Hepatocyte (in vitro differentiated cells): Measurements from ENCODE around the gene SH2D1A. TPM values are rescaled to one million over a fixed set of nuclear protein-coding genes. Genes with fewer than 3 reads are reported as not detected.

ENCODE experiments used
- DNase-seq: peaks from one replicate; pipeline ENCODE4 v3.0.0-alpha.2; 2016; ENCODE audit warnings: low spot score
- H2AFZ ChIP-seq: fragments of 200-600 bp; sonication (generic); 2 replicates; pipeline ENCODE4 v1.6.0; 2016; ENCODE audit warnings: antibody characterized with exemption, mild to moderate bottlenecking
- H3K27ac ChIP-seq: fragments of 200-600 bp; sonication (generic); 2 replicates; pipeline ENCODE4 v1.5.1; 2016; ENCODE audit warnings: mild to moderate bottlenecking
- H3K27me3 ChIP-seq: fragments of 200-600 bp; sonication (generic); 2 replicates; pipeline ENCODE4 v1.6.1; 2016
- H3K36me3 ChIP-seq: fragments of 200-600 bp; sonication (generic); replicated peaks from 2 replicates; pipeline ENCODE4 v1.5.1; 2016; ENCODE audit warnings: low read depth; ENCODE audit not compliant: insufficient read depth
- H3K4me1 ChIP-seq: fragments of 200-600 bp; sonication (generic); 2 replicates; pipeline ENCODE4 v1.5.1; 2016; ENCODE audit warnings: mild to moderate bottlenecking, moderate library complexity; ENCODE audit not compliant: insufficient read depth
- H3K4me2 ChIP-seq: fragments of 200-600 bp; sonication (generic); 2 replicates; pipeline ENCODE4 v1.6.0; 2016
- H3K4me3 ChIP-seq: fragments of 200-600 bp; sonication (generic); 2 replicates; pipeline ENCODE4 v1.5.1; 2016; ENCODE audit warnings: mild to moderate bottlenecking
- H3K79me2 ChIP-seq: fragments of 200-600 bp; sonication (generic); 2 replicates; pipeline ENCODE4 v1.6.0; 2017; ENCODE audit warnings: mild to moderate bottlenecking
- H3K9me2 ChIP-seq: fragments of 200-600 bp; sonication (generic); replicated peaks from 2 replicates; pipeline ENCODE4 v1.6.0; 2017; ENCODE audit warnings: mild to moderate bottlenecking; ENCODE audit not compliant: insufficient read depth
- H3K9me3 ChIP-seq: fragments of 200-600 bp; sonication (generic); 2 replicates; pipeline ENCODE4 v1.5.1; 2016; ENCODE audit warnings: low read depth, mild to moderate bottlenecking
- H4K20me1 ChIP-seq: fragments of 200-600 bp; sonication (generic); 2 replicates; pipeline ENCODE4 v1.6.0; 2016; ENCODE audit warnings: mild to moderate bottlenecking; ENCODE audit not compliant: insufficient read depth, poor library complexity, severe bottlenecking
- EZH2 ChIP-seq: fragments of 200-600 bp; sonication (generic); IDR thresholded peaks from 2 replicates; pipeline ENCODE4 v1.6.1; 2016; ENCODE audit warnings: antibody characterized with exemption, mild to moderate bottlenecking, borderline replicate concordance
- EZH2phosphoT487 ChIP-seq: fragments of 200-600 bp; sonication (generic); IDR thresholded peaks from one replicate; pipeline ENCODE4 v1.6.1; 2018; ENCODE audit warnings: antibody characterized with exemption, mild to moderate bottlenecking, low read depth, moderate library complexity; ENCODE audit not compliant: unreplicated experiment, severe bottlenecking
- WGBS: methylation state at CpG from one replicate; pipeline ENCODE4 v1.1.6; 2016; ENCODE audit warnings: low lambda C conversion rate; ENCODE audit errors: missing lambda C conversion rate; 5-methylcytosine and 5-hydroxymethylcytosine counted together
- polyA plus RNA-seq: library from polyadenylated mRNA; unstranded; fragments of >200 nt; fragmentation: Nextera tagmentation; extraction: Ambion mirVana; gene quantifications from 2 replicates; pipeline ENCODE4 v1.2.1, GENCODE V29; 2016
- total RNA-seq: library from RNA; depleted of rRNA; stranded (reverse); fragments of >200 nt; gene quantifications from 2 replicates; pipeline ENCODE4 v1.2.3, GENCODE V29; 2014
- TF ChIP-seq, protein P1 (sequence below): fragments of 200-600 bp; sonication (generic); IDR thresholded peaks from 2 replicates; pipeline ENCODE4 v1.5.1; 2016; ENCODE audit warnings: antibody characterized with exemption, mild to moderate bottlenecking; ENCODE audit not compliant: poor library complexity

The SH2D1A gene
- total and polyA plus RNA-seq, 2 experiments from 2014 or later: not detected

DNA sequence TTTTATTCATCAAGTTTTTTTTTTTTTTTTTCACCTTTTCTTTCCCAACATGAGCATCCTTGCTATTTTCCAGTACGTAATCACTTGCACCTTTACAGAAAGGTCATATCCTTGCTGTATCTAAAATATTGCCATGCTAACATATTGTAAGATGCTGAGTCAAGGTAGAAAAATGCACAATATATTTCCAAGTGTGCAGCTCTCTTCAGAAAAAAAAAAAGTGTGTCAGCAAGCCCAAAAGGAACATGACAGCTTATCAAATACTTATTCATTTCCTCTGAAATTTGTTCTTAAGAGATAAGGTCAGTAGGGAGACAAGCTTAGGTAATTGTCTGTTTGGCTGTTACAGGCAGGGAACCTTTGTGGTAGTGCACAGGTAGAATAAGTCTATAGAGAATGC is 27.0 kb downstream of the SH2D1A start:
- H3K9me3 ChIP-seq: no peaks in the 10 kb centered on the region
- H3K27ac ChIP-seq: no peak overlapping the region
- H3K4me1 ChIP-seq: no peaks in the 10 kb centered on the region
- WGBS: 70% methylated on average over 1 of the region's 1 CpG
- H4K20me1 ChIP-seq: no peaks in the 10 kb centered on the region
- H3K9me2 ChIP-seq: no peaks in the 10 kb centered on the region
- TF ChIP-seq EZH2 (no peak), EZH2phosphoT487 (no peak)
- TF ChIP-seq, protein P1, sequence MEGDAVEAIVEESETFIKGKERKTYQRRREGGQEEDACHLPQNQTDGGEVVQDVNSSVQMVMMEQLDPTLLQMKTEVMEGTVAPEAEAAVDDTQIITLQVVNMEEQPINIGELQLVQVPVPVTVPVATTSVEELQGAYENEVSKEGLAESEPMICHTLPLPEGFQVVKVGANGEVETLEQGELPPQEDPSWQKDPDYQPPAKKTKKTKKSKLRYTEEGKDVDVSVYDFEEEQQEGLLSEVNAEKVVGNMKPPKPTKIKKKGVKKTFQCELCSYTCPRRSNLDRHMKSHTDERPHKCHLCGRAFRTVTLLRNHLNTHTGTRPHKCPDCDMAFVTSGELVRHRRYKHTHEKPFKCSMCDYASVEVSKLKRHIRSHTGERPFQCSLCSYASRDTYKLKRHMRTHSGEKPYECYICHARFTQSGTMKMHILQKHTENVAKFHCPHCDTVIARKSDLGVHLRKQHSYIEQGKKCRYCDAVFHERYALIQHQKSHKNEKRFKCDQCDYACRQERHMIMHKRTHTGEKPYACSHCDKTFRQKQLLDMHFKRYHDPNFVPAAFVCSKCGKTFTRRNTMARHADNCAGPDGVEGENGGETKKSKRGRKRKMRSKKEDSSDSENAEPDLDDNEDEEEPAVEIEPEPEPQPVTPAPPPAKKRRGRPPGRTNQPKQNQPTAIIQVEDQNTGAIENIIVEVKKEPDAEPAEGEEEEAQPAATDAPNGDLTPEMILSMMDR: no peak
- H3K4me3 ChIP-seq: no peak overlapping the region
- no peak overlapping the region for H2AFZ ChIP-seq
- no peak overlapping the region for H3K4me2 ChIP-seq
- no peaks in the 10 kb centered on the region for H3K27me3 ChIP-seq
- DNase-seq: no peak
- no peaks in the 10 kb centered on the region for H3K79me2 ChIP-seq
- no peaks in the 10 kb centered on the region for H3K36me3 ChIP-seq

- 68% methylated on average over 4 of the region's 4 CpGs for WGBS
- DNase-seq: no peak
- H4K20me1 ChIP-seq: no peaks in the 10 kb centered on the region
- H3K9me2 ChIP-seq: no peaks in the 10 kb centered on the region
- H3K4me3 ChIP-seq: no peak overlapping the region
- no peaks in the 10 kb centered on the region for H3K36me3 ChIP-seq
- no peak for TF ChIP-seq EZH2phosphoT487
- no peak for TF ChIP-seq EZH2
- TF ChIP-seq, protein P1: no peak
- no peaks in the 10 kb centered on the region for H3K9me3 ChIP-seq
- no peaks in the 10 kb centered on the region for H3K79me2 ChIP-seq
- no peaks in the 10 kb centered on the region for H3K4me1 ChIP-seq
- no peaks in the 10 kb centered on the region for H3K27me3 ChIP-seq
- H3K27ac ChIP-seq: no peak overlapping the region
- no peak overlapping the region for H3K4me2 ChIP-seq
- no peak overlapping the region for H2AFZ ChIP-seq
These were observed 32.3 kb downstream of the SH2D1A start for GRCh38 chrX:124378643-124379042.

GRCh38 chrX:124383354-124383753 is 37.0 kb downstream of the SH2D1A start:
- TF ChIP-seq EZH2phosphoT487 (no peak), EZH2 (no peak)
- TF ChIP-seq, protein P1: no peak
- Histone ChIP-seq H3K4me3 (no peak overlapping the region), H3K9me3 (no peaks in the 10 kb centered on the region), H3K4me1 (no peaks in the 10 kb centered on the region), H4K20me1 (no peaks in the 10 kb centered on the region), H3K4me2 (no peak overlapping the region), H3K9me2 (no peaks in the 10 kb centered on the region), H3K36me3 (no peaks in the 10 kb centered on the region), H3K79me2 (no peaks in the 10 kb centered on the region), H2AFZ (no peak overlapping the region), H3K27me3 (no peaks in the 10 kb centered on the region), H3K27ac (no peak overlapping the region)
- DNase-seq: no peak
- 72% methylated on average over 4 of the region's 4 CpGs for WGBS

GRCh38 chrX:124386401-124386800 is 40.0 kb downstream of the SH2D1A start:
- TF ChIP-seq EZH2phosphoT487: no peak
- Histone ChIP-seq H3K4me1 (no peaks in the 10 kb centered on the region), H3K27me3 (no peaks in the 10 kb centered on the region), H3K36me3 (no peaks in the 10 kb centered on the region), H3K9me2 (no peaks in the 10 kb centered on the region), H3K27ac (no peak overlapping the region), H3K79me2 (no peaks in the 10 kb centered on the region), H4K20me1 (no peaks in the 10 kb centered on the region), H2AFZ (no peak overlapping the region), H3K4me3 (no peak overlapping the region), H3K4me2 (no peak overlapping the region), H3K9me3 (no peaks in the 10 kb centered on the region)
- DNase-seq: no peak
- 71% methylated on average over 6 of the region's 6 CpGs for whole genome bisulfite sequencing
